HuH-7 (cell line): ENCODE data around the gene OARD1.

Source experiments
- DNase-seq: peaks from one replicate; pipeline ENCODE4 v3.0.0; 2011; ENCODE audit warnings: low spot score

The OARD1 gene

DNA sequence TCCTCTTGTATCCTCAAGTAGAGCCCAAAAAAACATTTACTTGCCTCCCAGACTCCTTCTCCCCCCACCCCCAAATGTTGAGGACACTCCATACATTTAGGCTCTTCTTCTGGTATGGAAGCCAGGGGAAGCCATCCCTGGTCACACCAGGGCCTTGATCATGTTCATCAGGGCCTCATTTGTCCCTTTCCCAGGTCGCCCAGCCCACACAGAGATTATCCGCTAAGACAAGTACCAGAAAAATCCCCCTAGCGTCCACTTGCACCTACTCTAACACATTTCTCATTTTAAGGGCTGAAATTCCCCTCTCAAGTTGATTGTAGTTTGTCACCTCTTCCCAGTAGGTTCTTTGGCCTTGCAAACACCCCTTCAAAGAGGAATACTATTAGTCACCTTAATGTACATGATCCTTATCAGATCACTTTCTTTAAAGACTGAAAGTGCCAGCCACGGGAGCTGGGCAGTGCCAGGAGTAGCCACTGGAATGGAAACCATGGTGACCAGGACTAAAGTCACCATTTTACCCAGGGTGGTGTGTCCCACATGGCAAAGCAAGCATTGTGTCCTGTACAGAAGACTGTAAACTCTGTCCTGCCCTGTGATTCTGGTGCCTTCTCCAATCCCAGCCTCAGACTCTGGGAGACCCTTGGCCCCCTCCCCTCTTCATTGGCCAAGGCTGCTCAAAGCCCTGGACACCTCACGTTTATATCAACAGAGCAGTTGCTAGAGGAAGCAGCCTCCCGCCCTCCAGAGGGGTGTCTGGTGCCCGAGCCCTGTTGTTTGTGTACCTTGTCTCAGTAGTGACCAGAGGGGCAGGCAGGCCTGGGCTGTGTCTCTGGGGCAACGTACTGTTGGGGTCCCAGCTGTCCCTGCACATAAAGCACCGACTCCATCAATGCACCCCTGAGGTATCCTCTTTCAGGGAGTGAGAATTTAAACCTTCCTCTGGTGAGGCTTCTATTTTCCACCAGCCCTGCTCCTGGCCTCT is 24.1 kb downstream of the OARD1 start:
- no peak for DNase-seq

DNA sequence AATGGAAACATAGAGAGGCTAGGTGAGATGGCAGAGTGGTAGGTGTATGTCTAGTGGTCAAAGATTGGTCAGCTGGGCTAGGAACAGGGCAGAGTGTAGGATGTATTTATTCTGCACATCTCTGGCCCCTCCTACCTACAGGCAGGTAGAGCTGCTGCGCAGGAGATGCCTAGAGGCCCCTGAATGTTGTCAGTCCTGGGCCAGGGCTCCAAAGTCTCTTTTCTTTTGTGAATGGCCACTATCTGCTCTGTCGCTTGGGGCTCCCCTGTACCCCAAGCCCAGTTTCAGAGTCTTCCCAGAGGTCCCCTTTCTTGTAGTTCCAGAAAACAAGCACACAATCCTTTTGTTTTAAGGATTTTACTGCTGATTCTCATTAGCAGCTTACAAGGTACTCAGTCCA is 24.9 kb downstream of the OARD1 start:
- no peak for DNase-seq

GRCh38 chr6:41046084-41046483 is 26.1 kb downstream of the OARD1 start:
- no peak for DNase-seq

- DNase-seq = no peak
Measured at GRCh38 chr6:41045664-41046063, 26.5 kb downstream of the OARD1 start.

GRCh38 chr6:41043151-41043550 is 29.0 kb downstream of the OARD1 start:
- DNase-seq = no peak

GRCh38 chr6:41042226-41043055 is 29.7 kb downstream of the OARD1 start, which contains the start of gene TSPO2:
Gene TSPO2, plus strand, starts transcription at chr6:41042467. Its CDS starts 519 bp downstream, at chr6:41042986.
- DNase-seq = no peak

DNA sequence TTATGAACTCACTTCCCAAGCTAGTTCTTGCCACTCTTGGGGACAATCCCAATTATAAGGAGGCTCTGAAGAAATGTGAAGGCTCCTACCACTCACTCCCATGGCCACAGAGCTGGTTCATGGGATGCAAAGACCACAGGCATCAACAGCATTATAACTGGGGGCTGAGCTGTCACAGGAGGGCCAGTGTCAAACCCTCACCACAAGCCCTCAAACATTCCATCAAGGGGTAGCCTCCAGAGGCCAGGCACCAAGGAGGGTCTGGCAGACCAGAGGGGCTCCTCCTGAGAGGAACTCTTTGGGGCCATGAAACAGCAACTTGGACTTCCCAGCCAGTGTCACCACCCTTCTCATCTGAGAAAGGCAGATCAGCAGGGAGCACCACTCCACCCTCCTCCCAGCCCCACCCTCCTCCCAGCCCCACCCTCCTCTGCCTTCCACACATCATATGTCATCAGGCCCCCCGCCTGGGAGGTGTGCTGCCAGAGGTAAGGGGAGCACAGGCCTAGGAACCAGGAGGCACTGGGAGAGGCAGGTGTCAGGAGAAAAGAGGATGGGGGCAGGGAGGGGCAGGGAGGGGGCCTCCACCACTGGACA is 31.1 kb downstream of the OARD1 start:
- no peak for DNase-seq

DNA sequence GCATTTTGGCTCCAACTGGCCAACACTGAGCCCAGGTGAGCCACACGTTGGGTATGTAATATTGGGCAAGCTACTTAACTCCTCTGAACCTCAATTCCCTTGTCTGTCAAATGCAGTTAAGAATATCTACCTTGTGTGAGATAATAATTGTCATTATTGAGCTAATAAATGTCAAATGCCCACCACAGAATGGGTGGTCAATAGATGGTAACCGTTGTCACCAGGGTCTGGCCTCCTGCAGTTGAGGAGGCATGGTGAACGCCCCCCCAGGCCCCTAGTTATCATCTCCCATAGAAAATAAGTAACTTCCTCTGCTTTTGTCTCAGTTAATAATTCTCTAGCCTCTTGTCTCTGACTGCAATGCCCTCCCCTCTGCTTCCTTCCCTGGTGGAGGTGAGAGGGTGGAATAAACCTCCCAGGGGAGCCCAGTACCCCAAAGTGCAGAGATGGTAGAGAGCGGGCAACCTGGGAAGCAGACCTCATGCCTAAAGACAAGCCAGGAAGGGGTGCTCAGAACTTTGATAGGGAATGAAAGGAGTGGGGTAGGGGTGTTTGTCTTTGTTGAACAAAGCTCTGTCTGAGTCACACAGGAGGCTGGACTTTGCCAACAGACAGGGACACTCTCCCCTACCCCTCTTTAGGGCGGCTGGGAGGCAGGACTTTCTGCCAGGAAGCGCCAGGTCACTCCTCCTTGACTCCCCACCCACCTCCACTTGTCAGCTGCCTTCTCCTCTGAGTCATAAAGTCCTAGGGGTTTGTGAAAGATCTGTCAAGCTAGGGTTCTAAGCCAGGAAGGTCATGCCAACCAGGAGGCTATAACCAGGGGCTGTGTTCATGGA is 31.8 kb downstream of the OARD1 start:
- peak; percentile 67 for DNase-seq

- DNase-seq = peak; percentile 71
Measured at GRCh38 chr6:41039060-41039998, 32.8 kb downstream of the OARD1 start, which contains the start of gene UNC5CL. Gene UNC5CL, minus strand, starts transcription at chr6:41039221. Its CDS starts 4,147 bp downstream, at chr6:41035074.

- DNase-seq = no peak
Measured at GRCh38 chr6:41038205-41038604, 34.0 kb downstream of the OARD1 start.

DNA sequence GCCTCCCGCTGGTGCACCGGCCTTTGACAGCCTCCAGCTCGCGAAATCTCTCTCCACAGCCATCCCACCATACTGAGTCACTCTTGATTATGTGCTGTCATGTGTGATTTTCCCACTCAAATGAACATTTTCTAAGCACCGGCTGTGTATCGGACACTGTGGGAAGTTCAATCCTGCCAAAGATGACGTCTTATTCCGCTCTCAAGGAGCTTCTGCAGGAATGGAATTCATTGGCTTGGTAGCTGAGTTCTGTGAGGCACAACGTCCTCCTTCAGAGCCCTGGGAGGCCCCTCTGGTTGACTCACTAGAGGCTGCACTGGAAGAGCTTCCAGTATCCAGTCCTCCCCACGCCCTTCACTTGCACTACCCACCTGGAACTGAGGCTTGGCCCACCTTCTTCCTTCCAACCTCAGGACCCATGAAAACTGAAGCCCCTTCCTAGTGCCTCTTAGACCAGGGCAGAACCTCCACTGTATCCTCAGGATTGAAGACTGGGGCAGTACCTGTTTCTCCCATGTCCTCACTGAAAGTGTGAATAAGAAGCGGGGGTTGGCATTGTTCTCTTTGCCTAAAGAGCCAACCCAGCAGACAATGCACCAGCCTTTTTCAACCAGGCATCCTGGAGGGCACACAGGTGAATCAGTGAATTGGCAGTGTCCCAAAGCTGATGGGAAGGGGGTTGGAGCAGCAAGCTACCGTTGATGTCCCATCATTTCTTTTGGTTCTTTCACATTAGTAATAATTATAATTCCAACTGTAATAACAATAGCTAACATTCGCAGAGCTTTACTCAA is 34.9 kb downstream of the OARD1 start:
- no peak for DNase-seq

DNA sequence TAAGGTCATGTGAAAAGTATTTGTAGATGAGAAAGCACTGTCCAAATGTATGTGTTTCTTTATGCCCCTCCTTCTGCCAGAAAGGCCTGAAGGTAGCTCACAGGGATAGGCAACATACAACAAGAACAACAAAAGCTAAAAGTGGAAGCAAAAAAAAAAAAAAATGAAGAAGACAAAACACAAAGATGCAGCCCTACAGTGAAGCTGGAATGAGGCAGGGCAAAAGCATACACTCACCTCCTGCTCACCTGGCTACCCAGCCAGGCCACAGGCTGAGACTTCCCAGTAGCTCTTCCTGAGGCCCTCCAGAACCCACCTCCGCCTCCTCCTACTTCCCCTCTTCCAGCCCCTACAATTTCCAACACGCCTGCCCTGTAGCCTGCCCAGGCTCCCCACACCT is 35.6 kb downstream of the OARD1 start:
- DNase-seq = no peak

DNA sequence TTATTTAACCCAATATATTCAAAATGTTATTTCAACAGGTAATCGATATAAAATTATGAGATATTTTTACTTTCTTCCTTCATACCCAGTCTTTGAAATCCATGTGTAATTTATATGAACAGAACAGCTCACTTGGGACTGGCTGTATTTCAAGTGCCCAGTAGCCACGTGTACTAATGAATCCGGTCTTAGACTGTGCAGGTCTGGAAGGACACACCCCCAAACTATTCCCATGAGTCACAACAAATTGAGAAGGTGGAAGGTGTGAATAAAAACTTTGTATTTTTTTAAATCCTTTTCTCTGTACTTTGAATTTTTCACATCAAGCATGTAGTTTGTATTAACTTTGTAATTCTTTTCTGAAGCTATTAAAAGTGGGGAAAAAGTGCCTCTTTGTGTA is 36.0 kb downstream of the OARD1 start:
- DNase-seq = no peak

GRCh38 chr6:41033776-41034175 is 38.4 kb downstream of the OARD1 start:
- no peak for DNase-seq

- no peak for DNase-seq
Measured at GRCh38 chr6:41032830-41033229, 39.3 kb downstream of the OARD1 start.

DNA sequence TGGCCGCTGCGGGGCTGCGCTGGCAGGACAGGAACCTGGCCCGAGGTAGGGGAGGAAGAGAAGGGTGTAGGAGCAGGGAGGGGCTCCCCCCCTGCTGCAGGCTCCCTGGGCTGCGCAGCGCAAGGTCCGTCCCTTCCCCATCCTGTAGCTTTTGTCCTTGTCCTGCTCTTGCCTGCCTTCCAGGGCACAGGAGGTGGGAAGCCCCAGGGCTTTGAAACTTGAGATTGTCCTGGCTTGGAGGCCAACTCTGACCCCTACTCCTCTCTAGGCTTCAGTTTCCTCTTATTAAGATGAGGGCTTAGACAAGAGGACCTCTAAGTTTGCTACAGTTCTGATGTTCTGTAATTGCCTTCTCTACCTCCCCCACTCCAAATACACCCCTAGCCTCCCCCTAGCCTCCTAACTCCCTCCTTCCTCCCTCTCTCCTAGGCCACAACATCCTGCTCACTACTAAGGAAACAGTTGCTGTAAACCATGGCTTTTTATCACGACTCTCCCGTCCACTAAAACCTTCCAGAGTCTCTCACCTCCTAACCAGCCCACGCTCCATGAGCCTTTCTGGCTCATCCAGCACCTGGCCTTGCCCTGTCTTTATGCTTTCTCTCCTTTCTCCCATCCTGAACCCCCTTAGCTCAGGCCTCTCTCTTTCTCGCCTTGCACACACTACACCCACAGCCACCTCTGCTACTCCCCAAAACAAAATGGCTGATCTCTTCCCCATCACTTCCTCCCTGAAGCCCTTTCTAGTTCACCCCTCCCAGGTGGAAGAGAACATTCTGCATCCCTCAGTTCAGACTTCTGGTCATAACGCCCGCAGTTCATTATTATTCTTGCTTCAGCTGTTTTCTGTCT is 43.4 kb downstream of the OARD1 start:
- DNase-seq = no peak

DNA sequence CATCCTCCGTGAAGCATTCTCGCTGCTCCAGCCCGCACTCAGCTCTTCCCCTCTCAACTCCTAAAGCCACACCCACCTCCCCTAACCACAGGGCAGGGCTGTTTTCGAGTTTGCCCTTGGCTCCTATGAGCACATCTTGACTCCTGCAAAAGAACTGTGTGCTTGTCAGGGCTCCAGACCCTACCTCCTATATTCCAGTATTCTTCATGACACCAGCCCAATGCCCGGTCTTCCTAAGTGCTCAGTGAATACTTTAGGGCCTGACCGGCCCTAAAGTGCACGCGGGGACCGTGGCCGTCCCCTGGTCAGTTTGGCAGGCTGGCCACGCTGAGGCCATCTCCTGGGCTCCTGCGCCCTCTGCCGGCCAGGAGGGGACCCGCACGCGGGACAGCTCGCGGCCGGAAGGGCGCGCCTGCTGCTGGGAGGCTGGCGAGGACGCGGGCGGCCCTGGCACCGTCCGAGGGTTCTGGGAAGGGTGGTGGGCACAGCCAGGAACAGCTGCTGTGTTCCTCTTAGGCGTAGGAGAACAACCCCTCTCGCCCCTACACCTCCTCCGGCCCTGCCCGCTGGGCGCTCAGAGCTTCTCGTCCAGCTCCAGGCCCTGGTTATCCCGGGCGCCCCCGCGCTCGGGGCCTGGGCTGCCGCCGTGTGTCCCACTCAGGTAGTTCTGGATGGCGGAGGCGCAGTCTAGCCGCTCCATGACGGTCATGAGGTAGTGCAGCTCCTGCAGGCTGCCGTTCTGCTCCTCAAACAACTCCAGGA is 44.2 kb downstream of the OARD1 start:
- peak; percentile 72 for DNase-seq

DNA sequence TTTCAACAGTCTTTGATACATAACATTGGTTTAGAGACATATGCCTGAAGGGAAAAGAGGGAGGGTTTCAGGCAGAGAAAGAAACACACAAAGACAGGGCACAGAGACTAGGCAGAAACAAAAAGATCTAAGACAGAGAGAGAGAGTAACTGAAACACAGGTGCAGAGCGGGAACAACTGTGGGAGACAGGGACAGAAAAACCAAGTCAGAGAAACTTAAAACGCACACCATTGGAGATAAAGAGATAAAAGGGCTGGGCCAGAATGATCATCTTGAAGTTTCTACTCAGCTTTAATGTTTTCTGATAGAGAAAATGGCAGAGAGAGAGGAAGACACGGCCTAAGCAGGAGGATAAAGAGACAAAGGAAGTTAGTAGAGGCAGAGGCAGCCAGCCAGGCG is 44.9 kb downstream of the OARD1 start:
- DNase-seq = no peak
